NCI-H69 (cell line): ENCODE data around the gene PDGFA.

ENCODE experiments used
- DNase-seq: peaks from one replicate; lab custom pipeline; 2025; lab: John Stamatoyannopoulos, UW

Gene PDGFA

DNA sequence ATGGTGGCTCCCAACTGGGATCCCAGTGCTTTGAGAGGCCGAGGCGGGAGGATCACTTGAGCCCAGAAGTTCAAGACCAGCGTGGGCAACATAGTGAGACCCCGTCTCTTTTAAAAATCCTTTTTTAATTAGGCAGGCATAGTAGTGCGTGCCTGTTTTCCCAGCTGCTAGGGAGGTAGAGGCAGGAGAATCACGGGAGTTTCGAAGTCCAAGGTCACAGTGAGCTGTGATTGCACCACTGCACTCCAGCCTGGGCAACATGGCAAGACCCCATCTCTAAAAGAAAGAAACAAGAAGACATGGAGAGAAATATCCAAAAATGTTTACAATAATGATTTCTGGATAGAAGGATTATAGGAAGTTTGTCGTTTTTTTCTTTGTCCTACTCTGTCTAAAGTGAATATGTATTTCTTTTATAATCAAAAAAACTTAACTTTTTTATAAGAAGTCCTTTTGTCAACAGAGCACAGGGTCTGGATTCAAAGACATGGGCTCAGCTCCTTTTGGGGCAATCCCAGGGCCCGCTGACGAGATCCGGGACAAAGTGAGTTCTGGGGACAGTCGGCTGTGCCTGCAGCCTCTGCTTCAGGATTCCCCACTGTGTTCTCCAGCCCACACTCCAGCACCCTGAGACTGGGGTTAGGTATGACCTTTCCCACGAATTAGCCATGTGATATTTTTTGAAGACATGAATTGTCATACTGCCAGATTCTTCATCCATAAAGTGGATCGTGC lies 45.6 kb downstream of the PDGFA start:
- no peak for DNase-seq

DNA sequence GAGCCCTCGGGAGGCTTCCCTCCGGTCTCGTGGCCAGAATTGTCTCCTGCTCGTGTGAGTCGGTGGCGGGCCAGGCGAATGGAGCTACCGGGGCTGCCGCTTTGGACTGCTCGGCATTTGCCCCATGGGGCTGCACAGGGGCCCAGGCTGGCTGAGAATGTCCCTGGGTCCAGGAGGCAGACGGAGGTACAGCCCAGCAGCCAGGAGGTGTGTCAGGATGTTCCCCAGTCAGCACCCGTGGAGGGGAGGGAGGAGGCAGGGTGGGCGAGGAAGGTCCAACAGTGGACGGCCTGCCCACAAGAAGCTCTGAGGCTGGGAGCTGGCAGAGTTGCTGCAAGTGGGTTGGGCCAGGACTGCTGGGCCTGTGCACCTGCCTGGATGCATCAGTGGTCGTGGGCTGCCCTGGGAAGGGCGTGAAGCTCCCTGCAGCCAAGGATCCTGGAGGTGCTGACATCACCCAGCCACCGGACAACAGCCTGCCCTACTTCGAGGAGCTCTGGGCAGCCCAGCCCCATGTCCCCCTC lies 46.4 kb downstream of the PDGFA start:
- no peak for DNase-seq

DNA sequence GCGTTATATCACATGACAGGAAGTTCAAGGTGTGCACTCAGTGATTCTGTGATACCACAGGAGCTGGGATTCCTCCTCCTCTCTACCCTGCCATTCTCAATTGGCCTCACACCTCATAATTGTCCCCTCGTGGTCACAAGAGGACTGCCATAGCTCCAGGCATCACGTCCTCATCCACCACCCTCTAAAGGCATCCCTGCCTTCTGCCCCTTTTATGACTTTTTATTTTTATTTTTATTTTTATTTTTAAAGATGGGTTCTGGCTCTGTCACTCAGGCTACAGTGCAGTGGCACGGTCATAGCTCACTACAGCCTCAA lies 47.0 kb downstream of the PDGFA start:
- no peak for DNase-seq

DNA sequence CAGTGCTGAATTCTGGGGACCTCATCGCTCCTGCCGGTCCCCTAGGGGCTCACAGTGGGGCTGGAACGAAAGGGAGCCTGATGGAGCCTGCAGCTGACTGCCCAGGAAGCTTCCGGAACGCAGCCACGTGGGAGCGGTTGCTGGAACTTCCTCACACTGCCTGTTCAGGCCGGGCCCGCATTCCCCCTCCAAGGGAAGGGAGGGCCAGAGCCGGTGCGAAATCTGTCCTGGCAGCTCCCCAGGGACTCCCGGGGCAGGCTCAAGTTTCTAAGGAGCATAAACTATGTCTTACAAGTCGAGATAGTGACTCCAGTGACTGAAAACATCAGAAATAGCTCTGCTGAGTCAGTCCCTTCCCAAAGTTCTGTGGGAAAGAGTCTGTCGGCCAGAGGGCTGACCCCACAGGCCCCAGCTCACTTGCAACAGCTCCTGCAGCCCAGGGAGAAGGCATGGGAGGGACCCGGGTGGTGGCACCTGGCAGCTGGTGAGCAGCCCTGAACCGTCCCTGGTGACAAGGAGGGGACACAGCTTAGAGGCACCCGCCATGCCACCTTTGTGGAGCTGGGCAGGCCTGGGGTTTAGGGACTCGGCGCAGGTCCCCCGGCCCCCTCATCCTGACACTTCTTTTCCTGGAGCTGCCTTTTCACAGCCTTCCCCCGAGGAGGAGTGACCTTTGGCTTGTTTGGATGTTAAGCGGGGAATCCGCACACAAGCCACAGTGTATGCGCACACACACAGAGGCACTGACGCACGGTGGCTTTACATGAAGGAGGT lies 47.6 kb downstream of the PDGFA start:
- DNase-seq = no peak

DNA sequence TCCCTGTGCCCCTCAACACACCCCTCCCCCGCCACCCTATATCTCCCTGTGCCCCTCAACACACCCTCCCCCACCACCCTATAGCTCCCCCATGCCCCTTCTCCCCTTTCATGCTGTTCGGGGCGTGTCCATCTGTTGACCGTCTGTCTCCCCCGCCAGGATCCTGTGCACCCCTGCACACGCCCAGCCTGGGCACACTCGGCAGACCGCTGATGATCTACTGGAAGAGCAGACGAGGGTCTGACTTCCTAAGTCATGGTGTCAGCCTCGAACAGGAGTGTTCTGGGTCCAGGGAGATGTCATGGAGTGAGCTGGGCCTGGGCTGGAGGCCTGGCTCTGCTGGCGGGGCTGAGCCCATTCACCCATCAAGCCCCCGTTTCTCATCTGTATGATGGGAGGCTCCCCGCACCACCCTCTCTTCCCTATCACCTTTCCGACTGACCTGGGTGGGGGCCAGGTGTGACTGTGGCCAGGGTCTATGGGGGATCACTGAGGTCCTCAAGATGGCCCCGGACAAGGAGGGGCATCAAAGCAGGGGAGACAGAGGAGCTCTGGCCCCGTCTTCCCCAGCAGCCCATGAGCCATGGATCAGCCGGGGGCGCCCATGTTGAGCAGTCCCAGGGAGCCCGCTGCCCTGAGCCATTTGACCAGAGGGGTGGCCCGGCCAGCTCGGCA lies 48.3 kb downstream of the PDGFA start:
- DNase-seq = no peak

DNA sequence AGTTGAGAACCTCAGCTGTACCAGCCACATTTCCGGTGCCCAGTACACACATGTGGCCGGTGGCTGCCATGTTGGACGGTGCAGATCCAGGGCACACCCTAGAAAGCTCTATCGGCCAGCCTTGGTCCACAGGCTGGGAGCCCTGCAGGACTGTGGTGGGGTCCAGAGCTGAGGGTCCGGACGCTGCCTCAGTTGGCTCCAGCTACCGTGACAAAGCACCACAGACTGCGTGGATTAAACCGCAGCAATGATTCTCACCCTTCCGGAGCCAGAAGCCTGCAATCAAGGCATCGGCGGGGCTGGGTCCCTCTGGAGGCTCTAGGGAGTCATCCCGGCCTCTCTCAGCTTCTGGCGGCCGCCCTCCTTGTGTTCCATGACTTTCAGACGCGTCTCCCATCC lies 50.1 kb downstream of the PDGFA start:
- DNase-seq = no peak

DNA sequence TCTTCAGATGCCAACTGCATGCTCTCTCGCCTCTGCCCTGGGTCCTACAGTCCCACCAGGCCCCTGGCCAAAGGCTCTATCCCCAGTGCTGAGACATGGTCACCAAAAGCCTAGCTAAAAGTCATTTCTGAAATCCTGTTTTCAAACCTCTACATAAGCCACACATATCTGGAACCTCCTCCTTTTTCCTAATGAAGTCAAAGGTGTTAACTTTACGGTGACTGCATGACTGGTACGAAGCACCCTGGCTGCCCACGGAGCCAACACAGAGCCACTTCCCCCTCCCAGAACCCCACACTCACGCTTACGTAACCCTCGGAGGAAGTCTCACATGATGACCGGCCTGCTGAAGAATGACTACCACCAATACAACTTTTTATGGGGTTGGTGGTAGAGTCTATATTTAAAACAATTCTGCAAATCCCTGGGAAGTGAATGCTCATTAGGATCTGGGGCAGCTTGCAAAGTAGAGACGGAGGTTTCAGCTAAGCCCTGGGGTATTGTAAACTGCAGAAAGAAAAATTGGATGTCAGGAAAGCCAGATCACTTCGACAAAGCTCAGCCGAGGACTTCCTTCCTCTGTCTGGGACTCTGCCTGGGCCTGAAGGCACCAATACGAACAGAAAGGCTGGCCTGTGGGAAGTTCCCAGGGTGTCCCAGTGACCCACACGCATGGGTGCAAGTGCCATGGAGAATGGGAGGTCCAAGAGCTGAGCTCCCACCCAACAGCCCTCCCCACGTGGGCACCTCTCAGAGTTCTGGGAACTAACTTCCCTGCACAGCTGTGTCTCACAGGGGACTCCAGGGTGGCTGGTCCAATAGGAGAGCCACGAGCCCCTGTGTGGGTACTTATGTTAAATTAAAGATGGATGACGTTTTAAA lies 50.7 kb downstream of the PDGFA start:
- no peak for DNase-seq

DNA sequence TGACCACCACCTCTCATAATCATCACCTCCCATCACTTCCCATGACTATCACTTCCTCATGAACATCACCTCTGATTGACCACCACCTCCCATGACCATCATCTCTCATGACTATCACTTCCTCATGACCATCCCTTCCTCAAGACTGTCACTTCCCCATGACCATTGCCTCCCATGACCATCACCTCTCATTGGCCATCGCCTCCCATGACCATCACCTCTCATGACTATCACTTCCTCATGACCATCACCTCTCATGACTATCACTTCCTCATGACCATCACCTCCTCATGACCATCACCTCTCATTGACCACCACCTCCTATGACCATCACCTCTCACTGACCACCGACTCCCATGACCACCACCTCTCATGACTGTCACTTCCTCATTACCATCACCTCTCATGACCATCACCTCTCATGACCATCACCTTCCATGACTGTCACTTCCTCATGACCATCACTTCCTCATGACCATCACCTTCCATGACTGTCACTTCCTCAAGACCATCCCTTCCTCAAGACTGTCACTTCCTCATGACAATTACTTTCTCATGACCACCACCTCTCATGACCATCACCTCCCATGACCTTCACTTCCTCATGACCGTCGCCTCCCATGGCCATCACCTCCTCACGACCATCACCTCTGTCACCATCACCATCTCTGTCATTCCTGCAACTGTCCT lies 51.6 kb downstream of the PDGFA start:
- DNase-seq = no peak

DNA sequence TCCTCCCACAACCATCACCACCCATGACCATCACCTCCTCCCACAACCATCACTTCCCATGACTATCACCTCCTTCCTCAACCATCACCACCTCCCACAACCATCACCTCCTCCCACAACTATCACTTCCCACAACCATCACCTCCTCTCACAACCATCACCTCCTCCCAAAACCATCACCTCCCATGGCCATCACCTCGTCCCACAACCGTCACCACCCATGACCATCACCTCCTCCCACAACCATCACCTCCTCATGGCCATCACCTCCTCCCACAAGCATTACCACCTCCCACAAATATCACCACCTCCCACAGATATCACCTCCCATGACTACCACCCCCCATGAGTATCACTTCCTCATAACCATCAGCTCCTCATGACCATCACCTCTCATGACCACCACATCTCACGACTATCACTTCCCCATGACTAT lies 52.2 kb downstream of the PDGFA start:
- DNase-seq = no peak

DNA sequence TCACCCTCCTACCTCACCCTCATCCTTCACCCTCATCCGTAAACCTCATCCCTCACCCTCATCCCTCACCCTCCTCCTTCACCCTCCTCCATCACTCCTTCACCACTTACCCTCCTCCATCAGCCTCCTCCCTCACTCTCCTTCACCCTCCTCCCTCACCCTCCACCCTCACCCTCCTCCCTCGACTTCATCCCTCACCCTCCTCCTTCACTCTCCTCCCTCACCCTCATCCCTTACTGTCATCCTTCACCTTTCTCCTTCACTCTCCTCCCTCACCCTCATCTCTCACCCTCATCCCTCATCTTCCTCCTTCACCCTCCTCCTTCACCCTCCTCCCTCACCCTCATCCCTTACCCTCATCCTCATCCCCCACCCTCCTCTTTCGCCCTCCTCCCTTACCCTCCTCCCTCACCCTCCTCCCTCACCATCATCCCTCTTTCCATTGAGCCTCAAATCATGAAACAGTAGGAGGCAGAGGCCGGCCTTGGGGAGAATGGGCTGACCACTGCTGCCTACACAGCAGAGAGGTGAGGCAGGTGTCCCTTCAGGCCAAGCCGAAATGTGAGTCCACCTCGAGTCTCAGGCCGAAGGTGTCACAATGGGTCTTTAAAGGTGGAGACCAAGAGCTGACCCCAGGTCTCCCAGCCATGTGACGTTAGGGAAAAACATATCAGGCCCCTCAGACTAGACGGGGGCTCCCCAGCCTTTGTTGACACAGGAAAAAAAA lies 53.0 kb downstream of the PDGFA start:
- no peak for DNase-seq

DNA sequence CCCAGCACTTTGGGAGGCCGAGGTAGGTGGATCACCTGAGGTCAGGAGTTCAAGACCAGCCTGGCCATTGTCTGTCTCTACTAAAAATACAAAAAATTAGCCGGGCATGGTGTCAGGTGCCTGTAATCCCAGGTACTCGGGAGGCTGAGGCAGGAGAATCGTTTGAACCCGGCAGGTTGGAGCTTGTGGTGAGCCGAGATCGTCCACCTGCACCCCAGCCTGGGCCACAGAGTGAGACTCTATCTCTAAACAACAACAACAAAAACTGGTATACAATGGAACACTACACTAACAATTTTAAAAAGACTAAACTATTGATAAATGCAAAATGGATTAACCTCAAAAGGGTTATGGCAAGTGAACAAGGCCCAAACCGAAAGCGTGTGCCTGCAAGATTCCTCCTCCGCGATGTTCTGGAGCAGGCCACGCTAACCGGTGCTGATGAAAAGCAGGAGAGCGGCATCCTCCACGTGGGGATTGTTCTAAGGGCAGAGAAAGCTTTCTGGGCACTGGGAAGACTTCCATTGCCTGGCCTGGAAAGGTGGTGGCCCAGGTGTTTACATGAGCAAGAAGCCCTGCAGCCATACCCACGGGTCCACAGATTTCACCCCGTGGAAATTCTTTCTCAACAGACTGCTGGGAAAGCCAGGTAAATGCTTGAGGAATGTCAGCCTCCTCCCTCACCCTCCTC lies 53.8 kb downstream of the PDGFA start:
- no peak for DNase-seq

DNA sequence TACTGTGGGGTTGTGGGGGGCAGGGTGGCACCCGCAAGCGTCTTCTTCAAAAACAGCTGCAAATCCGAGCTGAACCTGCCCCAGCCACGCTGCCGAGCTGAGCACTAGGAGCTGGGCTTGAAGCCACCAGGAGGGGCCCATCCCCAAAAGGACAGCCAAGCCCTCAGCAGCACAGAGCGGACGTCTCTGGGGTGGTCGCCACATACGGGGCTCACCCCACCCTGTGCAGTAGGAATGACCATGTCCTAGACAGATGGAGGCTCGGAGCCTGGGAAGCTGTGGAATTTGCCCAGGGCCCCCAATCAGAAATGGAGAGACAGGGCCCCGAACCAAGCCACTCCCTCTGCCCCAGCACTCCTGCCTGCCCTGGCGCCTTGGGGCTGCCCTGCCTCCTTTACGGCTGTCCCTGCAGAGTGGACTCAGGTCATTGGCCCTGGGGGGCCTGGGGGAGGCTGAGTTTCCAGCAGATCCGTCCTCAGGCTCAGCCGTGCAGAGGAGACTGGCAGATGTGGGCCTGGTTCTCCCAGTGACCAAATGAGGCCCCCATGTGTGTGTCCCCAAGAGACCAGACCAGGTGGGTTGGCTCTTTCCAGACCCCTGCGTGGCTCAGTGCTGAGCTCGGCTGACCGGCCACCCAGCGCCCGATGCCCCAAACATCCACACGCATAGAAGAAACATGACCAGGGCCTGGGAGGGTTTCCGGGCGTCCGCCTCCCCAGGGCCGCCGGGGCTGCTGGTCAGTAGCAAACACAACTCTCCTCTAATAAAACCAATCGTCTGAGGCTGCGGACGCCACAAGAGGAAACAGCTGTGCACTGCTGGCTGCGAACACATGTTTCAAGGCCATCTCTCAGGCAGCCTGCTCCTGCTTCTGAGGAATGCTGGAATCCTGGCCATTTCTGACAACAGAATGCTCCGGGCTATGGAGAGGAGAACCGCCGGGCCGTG lies 54.9 kb downstream of the PDGFA start:
- DNase-seq = no peak

DNA sequence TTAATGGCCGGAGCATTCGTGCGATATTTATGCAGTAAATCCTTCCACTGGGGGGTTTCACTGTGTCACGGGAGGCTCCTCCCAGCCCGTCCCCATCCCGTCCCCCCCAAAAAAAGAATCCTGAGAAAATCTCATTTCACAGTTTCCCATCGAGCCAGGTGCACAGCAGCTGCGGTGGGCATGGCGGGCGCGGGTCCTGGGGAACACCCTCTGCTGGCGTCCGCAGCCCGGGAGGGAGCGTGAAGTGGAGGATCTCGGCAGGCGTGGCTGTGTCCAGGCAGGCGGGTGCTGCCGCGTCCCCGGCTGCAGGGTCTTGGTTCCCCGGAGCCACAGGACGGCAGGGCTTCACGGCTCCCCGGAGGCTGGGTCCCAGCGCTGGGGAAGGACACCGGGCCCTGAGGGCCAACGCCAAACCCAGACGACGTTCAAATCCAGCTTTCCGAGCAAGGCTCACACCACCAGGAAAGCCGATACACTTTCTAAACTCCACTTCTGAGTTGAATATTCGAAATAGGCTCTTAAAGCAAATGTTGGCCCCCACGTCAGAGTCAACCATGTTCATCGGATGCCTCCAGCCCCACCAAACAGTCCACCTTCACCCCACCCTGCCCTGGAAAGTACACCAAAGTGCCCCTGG lies 55.7 kb downstream of the PDGFA start:
- DNase-seq = no peak

DNA sequence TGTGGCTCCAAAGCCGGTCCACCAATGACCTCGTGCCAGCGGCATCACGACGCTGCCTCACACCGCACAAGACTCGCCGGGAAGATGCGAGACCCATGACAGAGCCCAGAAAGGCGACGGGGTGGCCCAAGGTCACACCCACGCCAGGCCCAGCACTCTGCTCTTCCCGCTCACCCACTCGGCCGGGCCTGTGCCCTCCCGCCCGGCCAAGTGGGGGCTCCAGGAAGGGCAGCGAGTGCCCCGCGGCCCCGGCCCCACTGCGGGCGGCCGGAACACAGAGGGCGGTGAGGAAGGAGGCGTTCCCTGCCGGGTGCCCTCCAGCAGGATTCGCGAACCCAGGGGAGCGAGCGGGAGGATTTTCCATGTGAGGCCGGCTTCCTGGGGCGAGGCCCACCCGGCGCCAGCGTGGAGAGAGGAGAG lies 56.3 kb downstream of the PDGFA start:
- DNase-seq = no peak

DNA sequence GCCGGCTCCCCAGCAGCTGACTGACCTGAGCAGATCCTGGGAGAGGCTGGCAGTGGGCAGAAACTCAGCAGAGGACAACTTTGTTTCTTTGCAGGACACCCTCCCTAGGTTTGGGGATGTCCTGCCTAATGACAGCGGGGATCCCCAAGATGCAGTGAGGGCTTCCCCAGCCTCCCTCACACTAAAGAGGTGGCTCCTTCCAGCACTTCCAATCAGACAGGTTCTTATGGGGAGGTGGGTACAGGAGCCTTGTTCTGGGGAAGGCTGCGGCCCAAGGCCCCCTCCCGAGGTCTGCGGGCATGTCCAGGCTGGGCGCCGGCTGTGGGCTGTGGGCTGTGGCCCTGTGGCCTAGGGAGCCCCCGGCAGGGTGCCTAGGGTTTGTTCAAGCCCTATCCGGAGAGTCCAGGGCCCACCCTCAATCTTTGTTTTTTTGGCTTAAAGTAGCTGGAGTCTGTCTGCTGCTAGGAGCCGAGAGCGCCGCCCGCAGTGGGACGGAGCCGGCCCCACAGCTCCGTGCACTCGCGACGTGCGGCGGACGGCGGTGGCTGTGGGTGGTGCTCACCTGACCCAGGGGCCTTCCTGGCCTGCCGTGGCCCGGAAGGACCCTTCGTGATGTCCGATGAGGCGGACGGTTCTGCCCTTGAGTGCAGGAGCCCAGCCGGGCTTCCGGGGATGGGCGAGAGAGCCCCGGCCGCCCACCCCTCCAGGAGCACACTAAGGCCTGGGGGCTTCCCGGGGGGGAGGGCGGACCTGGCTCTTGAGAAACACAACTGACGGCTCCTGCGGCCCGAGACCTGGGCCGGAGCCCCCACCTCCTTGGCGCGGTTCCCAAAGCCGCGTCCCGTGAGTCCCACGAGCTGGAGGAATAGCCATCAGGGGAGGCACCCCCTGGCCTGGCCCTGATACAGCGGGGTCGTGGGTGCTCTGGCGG lies 57.2 kb downstream of the PDGFA start:
- DNase-seq = no peak

DNA sequence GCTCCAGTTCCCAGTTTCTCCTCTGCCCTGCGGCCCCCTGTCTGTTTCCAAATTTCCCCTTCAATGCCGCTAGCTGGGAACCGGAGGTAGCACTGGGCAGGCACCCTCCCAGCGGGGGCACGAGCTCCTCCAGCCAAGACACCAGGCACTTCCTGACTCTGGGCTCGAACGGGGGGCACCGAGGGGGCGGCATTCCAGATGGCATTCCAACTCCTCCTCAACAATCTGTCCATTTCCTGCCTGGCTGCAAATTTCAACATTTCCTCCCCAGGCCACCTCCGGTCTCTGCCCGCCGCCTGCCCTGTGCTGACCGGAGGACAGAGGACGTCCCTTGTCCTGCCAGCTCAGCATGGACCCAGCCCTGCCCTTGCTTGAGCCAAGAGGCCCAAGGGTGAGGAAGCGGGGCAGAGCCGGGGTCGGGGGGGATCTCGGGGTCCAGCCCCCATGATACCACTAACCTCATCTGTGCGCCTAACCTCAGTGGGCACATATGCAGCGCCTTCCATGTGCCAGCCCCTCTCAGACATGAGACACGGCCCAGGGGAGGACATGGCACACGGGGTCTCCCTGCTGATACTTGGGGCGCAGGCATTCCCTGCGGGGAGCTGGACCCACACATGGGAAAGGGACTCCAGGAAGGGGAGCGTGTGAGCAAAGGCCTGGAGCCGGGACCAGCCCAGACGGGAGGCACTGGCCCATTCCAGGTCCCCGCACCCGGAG lies 58.0 kb downstream of the PDGFA start:
- no peak for DNase-seq

DNA sequence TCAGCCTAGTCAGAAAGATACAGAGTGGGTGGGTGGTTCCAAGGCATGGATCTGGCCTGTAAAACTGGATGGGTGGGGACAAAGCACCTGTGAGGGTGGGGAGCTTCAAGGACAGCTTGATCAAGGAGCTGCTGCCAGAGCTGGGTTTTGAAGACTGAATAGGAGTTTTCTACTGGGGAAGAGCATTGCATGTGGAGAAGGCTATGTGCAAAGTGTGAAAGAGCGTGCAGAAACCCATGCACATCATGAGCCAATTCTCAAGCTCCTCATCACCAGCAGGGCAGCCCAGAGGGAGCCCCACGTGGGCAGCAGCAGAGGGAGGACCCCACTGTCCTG lies 58.6 kb downstream of the PDGFA start:
- no peak for DNase-seq
